Breast epithelium (tissue), 4 donors: ENCODE results near the gene ADA. TPM values are rescaled to one million over a fixed set of nuclear protein-coding genes. Genes with fewer than 3 reads are reported as not detected.

ENCODE experiments used
- DNase-seq, 2 donors: peaks; one replicate each; pipeline ENCODE4 v3.0.0-alpha.2; 2019; ENCODE audit warnings: low spot score in 2 of 2
- H3K27ac ChIP-seq, 2 donors: fragments of 200-600 bp; sonication (generic) in 1 of 2; one replicate each; pipeline ENCODE4 v1.5.1; 2016 to 2019; ENCODE audit warnings: mild to moderate bottlenecking in 1 of 2
- H3K27me3 ChIP-seq, 2 donors: fragments of 200-600 bp; sonication (generic) in 1 of 2; one replicate each; pipeline versions ENCODE4 v1.5.1 to v1.6.0; 2017 to 2019; ENCODE audit warnings: control low read depth in 1 of 2, mild to moderate bottlenecking in 1 of 2
- H3K36me3 ChIP-seq: fragments of 200-600 bp; one replicate; pipeline ENCODE4 v1.5.1; 2019
- H3K4me1 ChIP-seq, 2 donors: fragments of 200-600 bp; sonication (generic); one replicate each; pipeline ENCODE4 v1.5.1; 2016 to 2019; ENCODE audit warnings: control low read depth in 1 of 2
- H3K4me3 ChIP-seq, 3 donors: fragments of 200-600 bp; sonication (generic); 1 replicate in 2 of 3; 2 replicates in 1 of 3; pipeline ENCODE4 v1.5.1; 2016 to 2019; ENCODE audit warnings: mild to moderate bottlenecking in 3 of 3, moderate library complexity in 2 of 3
- H3K9me3 ChIP-seq, 2 donors: fragments of 200-600 bp; sonication (generic) in 1 of 2; one replicate each; pipeline ENCODE4 v1.5.1; 2016 to 2019; ENCODE audit warnings: control low read depth in 1 of 2
- CTCF ChIP-seq, 3 donors: fragments of 450-650 bp; IDR thresholded peaks; one replicate each; pipeline ENCODE4 v1.5.1; 2016 to 2017; ENCODE audit warnings: antibody characterized with exemption in 3 of 3, mild to moderate bottlenecking in 3 of 3, moderate library complexity in 3 of 3
- POLR2A ChIP-seq: fragments of 450-650 bp; IDR thresholded peaks from one replicate; pipeline ENCODE4 v1.6.1; 2016; ENCODE audit warnings: antibody characterized with exemption, mild to moderate bottlenecking, moderate library complexity
- POLR2AphosphoS5 ChIP-seq, 3 donors: sonication (generic); formaldehyde crosslinking; IDR thresholded peaks; one replicate each; pipeline ENCODE4 v1.6.1; 2017; ENCODE audit warnings: antibody characterized with exemption in 3 of 3
- intact Hi-C: fragments of 100-400 bp; cut with DNase I; formaldehyde crosslinking; loops from one replicate; pipeline ENCODE4 v1.15.1; 2023; ENCODE audit warnings: low total_unique reads
- total RNA-seq, 3 donors: library from RNA; depleted of rRNA; stranded (reverse); fragments of >200 nt; gene quantifications; one replicate each; pipeline ENCODE4 v1.1.0, GENCODE V29; 2016

ADA gene
- total RNA-seq, 3 donors from 2014 or later: 5.7 to 46.2 (median 11.5) TPM

GRCh38 chr20:44606725-44607441 is 44.6 kb downstream of the ADA start:
- intact Hi-C loops: loop anchor here (10.0 kb wide), 1 partner anchor 72 kb away; no protein-coding TSS in a partner anchor
- Histone ChIP-seq H3K27ac (no peak overlapping the region), H3K4me3 (no peak overlapping the region), H3K9me3 (no peaks in the 10 kb centered on the region), H3K27me3 (no peaks in the 10 kb centered on the region), H3K4me1 (peaks cover 0 to 7% of the 10 kb centered on the region in 2 donors), H3K36me3 (no peaks in the 10 kb centered on the region)
- TF ChIP-seq POLR2A (no peak), CTCF (IDR thresholded peaks at IDR 0.05) (no peak)
- DNase-seq: no peak

- no peak for TF ChIP-seq CTCF (IDR thresholded peaks at IDR 0.05)
- no peak for TF ChIP-seq POLR2AphosphoS5 (IDR thresholded peaks at IDR 0.05)
- TF ChIP-seq POLR2A: no peak
- peaks cover 5 to 23% of the 10 kb centered on the region in 2 donors for H3K4me1 ChIP-seq
- no peaks in the 10 kb centered on the region for H3K27me3 ChIP-seq
- H3K27ac ChIP-seq: peak overlapping the region; percentile 14 to 30
- no peak for DNase-seq
- H3K9me3 ChIP-seq: no peaks in the 10 kb centered on the region
- intact Hi-C loops: loop anchor here (10.0 kb wide), 1 partner anchor 69 kb away; no protein-coding TSS in a partner anchor
- no peaks in the 10 kb centered on the region for H3K36me3 ChIP-seq
- H3K4me3 ChIP-seq: no peak overlapping the region
These were observed 48.2 kb downstream of the ADA start for GRCh38 chr20:44603327-44603726.

- peaks cover 5 to 23% of the 10 kb centered on the region in 2 donors for H3K4me1 ChIP-seq
- DNase-seq: peak in 1 of 2 donors; percentile 36
- TF ChIP-seq POLR2AphosphoS5 (IDR thresholded peaks at IDR 0.05) (peak in 2 of 3 donors; percentile 60 to 78), CTCF (IDR thresholded peaks at IDR 0.05) (no peak), POLR2A (no peak)
- H3K27ac ChIP-seq: peak overlapping the region; percentile 83 to 94
- intact Hi-C loops: loop anchor here (10.0 kb wide), 1 partner anchor 67 kb away; no protein-coding TSS in a partner anchor
- no peak overlapping the region for H3K4me3 ChIP-seq
- no peaks in the 10 kb centered on the region for H3K27me3 ChIP-seq
- H3K36me3 ChIP-seq: no peaks in the 10 kb centered on the region
- H3K9me3 ChIP-seq: no peaks in the 10 kb centered on the region
These were observed 49.7 kb downstream of the ADA start for GRCh38 chr20:44601801-44602204.

GRCh38 chr20:44601236-44601671 is 50.2 kb downstream of the ADA start:
- DNase-seq: no peak
- no peaks in the 10 kb centered on the region for H3K27me3 ChIP-seq
- H3K4me1 ChIP-seq: peaks cover 5 to 23% of the 10 kb centered on the region in 2 donors
- TF ChIP-seq CTCF (IDR thresholded peaks at IDR 0.05) (no peak), POLR2AphosphoS5 (IDR thresholded peaks at IDR 0.05) (no peak), POLR2A (no peak)
- H3K9me3 ChIP-seq: no peaks in the 10 kb centered on the region
- intact Hi-C loops: loop anchor here (10.0 kb wide), 1 partner anchor 66 kb away; no protein-coding TSS in a partner anchor
- H3K4me3 ChIP-seq: peak overlapping the region in 1 of 3 donors; percentile 21
- no peaks in the 10 kb centered on the region for H3K36me3 ChIP-seq
- H3K27ac ChIP-seq: peak overlapping the region; percentile 83 to 94

- H3K27ac ChIP-seq: peak overlapping the region; percentile 83 to 94
- TF ChIP-seq POLR2A: no peak
- TF ChIP-seq CTCF (IDR thresholded peaks at IDR 0.05): no peak
- TF ChIP-seq POLR2AphosphoS5 (IDR thresholded peaks at IDR 0.05): no peak
- H3K36me3 ChIP-seq: no peaks in the 10 kb centered on the region
- peaks cover 5 to 23% of the 10 kb centered on the region in 2 donors for H3K4me1 ChIP-seq
- no peaks in the 10 kb centered on the region for H3K9me3 ChIP-seq
- no peaks in the 10 kb centered on the region for H3K27me3 ChIP-seq
- peak overlapping the region in 1 of 3 donors; percentile 21 for H3K4me3 ChIP-seq
- no peak for DNase-seq
- intact Hi-C loops: loop anchor here (10.0 kb wide), 1 partner anchor 66 kb away; no protein-coding TSS in a partner anchor
These were observed 50.7 kb downstream of the ADA start for GRCh38 chr20:44600758-44601201.
